Panc1 (cell line): ENCODE measurements around the gene RAB3GAP2.

Experiments
- CTCF ChIP-seq: fragments of 450-650 bp; IDR thresholded peaks from 2 replicates; pipeline ENCODE4 v1.5.1; 2017; ENCODE audit warnings: mild to moderate bottlenecking
- POLR2AphosphoS5 ChIP-seq: IDR thresholded peaks from 2 replicates; pipeline ENCODE4 v1.6.1; 2012; ENCODE audit warnings: mild to moderate bottlenecking, low read depth, low read length, moderate library complexity
- SIN3A ChIP-seq: IDR thresholded peaks from 2 replicates; pipeline ENCODE4 v1.6.1; 2012; ENCODE audit warnings: low read depth, mild to moderate bottlenecking, low read length, moderate library complexity, borderline replicate concordance; ENCODE audit not compliant: insufficient read depth
- TF ChIP-seq, protein P1 (sequence below), 2 experiments: IDR thresholded peaks; 2 replicates each; pipeline ENCODE4 v1.6.1; 2011 to 2012; ENCODE audit warnings: low read depth in 2 of 2, control low read depth in 1 of 2, low read length in 1 of 2, mild to moderate bottlenecking in 1 of 2, moderate library complexity in 1 of 2; ENCODE audit not compliant: insufficient read depth in 1 of 2

DNA sequence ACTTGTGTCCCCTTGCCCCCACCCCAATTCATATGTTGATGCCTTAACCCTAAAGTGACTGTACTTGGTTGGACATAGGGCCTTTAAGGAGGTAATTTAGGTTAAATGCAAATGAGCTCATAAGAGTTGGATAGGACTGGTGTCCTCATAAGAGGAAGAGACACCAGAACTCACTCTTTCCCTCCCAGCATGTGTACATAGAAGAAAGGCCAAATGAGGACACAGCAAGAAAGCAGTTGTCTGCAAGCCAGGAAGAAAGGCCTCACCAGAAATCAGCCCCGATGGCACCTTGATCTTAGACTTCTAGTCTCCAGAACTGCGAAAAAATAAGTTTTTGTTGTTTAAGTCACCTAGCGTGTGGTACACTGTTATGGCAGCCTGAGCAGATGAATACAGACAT, 45.5 kb downstream of the RAB3GAP2 start:
- TF ChIP-seq CTCF: no peak
- no peak for TF ChIP-seq POLR2AphosphoS5
- TF ChIP-seq, protein P1, sequence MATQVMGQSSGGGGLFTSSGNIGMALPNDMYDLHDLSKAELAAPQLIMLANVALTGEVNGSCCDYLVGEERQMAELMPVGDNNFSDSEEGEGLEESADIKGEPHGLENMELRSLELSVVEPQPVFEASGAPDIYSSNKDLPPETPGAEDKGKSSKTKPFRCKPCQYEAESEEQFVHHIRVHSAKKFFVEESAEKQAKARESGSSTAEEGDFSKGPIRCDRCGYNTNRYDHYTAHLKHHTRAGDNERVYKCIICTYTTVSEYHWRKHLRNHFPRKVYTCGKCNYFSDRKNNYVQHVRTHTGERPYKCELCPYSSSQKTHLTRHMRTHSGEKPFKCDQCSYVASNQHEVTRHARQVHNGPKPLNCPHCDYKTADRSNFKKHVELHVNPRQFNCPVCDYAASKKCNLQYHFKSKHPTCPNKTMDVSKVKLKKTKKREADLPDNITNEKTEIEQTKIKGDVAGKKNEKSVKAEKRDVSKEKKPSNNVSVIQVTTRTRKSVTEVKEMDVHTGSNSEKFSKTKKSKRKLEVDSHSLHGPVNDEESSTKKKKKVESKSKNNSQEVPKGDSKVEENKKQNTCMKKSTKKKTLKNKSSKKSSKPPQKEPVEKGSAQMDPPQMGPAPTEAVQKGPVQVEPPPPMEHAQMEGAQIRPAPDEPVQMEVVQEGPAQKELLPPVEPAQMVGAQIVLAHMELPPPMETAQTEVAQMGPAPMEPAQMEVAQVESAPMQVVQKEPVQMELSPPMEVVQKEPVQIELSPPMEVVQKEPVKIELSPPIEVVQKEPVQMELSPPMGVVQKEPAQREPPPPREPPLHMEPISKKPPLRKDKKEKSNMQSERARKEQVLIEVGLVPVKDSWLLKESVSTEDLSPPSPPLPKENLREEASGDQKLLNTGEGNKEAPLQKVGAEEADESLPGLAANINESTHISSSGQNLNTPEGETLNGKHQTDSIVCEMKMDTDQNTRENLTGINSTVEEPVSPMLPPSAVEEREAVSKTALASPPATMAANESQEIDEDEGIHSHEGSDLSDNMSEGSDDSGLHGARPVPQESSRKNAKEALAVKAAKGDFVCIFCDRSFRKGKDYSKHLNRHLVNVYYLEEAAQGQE (IDR thresholded peaks at IDR 0.05; ENCODE audit: insufficient read depth in 1 of 2, low read depth in 2 of 2, low read length in 1 of 2): no peak
- no peak for TF ChIP-seq SIN3A
